Stimulated activated CD4-positive, alpha-beta T cell treated with anti-CD3 and anti-CD28 coated beads, TNF-alpha, amount 100 ng/mL, for 24 hours (primary cell): ENCODE measurements around the gene KDM4D.
"Not testable (repeated sequence)": the region's sequence is repeated elsewhere in the genome, so short reads cannot be mapped to it uniquely, and the experiment has no call there.

Source experiments
- DNase-seq, 3 experiments: peaks; one replicate each; pipeline ENCODE4 v3.0.0-alpha.2; 2020; ENCODE audit warnings: low read depth in 3 of 3

Gene KDM4D

GRCh38 chr11:94973099-94973968 lies at the start of gene KDM4D, which contains the start of gene CWC15:
Gene KDM4D (plus strand): TSS chr11:94973709. CDS start chr11:94997373, 23,664 bp downstream.
Gene CWC15 (minus strand): TSS chr11:94973556. CDS start chr11:94972185, 1,371 bp downstream.
- DNase-seq = peak; percentile 89 to 95 (median 93)

- DNase-seq = no peak
Measured at GRCh38 chr11:94924171-94924572, 49.3 kb upstream of the KDM4D start.

- no peak for DNase-seq
Measured at GRCh38 chr11:94924612-94925011, 48.9 kb upstream of the KDM4D start.

GRCh38 chr11:94925422-94926270 lies 47.9 kb upstream of the KDM4D start:
- no peak for DNase-seq

GRCh38 chr11:94926271-94926625 lies 47.3 kb upstream of the KDM4D start:
- no peak for DNase-seq

GRCh38 chr11:94926698-94927237 lies 46.7 kb upstream of the KDM4D start:
- DNase-seq = no peak

GRCh38 chr11:94928117-94928990 lies 45.2 kb upstream of the KDM4D start:
- DNase-seq = no peak

- not testable (repeated sequence) for DNase-seq
Measured at GRCh38 chr11:94932072-94932471, 41.4 kb upstream of the KDM4D start.

GRCh38 chr11:94932503-94932902 lies 41.0 kb upstream of the KDM4D start:
- DNase-seq = no peak

- no peak for DNase-seq
Measured at GRCh38 chr11:94933223-94934130, 40.0 kb upstream of the KDM4D start.

- peak in 1 of 3 experiments; percentile 4 for DNase-seq
Measured at GRCh38 chr11:94934362-94934761, 39.1 kb upstream of the KDM4D start.

- DNase-seq = no peak
Measured at GRCh38 chr11:94934846-94935245, 38.7 kb upstream of the KDM4D start.

- DNase-seq = no peak
Measured at GRCh38 chr11:94938095-94939055, 35.1 kb upstream of the KDM4D start.

- DNase-seq = no peak
Measured at GRCh38 chr11:94939346-94939745, 34.2 kb upstream of the KDM4D start.

- DNase-seq = no peak
Measured at GRCh38 chr11:94941131-94941530, 32.4 kb upstream of the KDM4D start.

GRCh38 chr11:94946812-94947211 lies 26.7 kb upstream of the KDM4D start:
- no peak for DNase-seq

- no peak for DNase-seq
Measured at GRCh38 chr11:94948070-94948617, 25.4 kb upstream of the KDM4D start.

- no peak for DNase-seq
Measured at GRCh38 chr11:94954753-94955152, 18.8 kb upstream of the KDM4D start.

GRCh38 chr11:94956963-94957362 lies 16.5 kb upstream of the KDM4D start:
- no peak for DNase-seq
